Common myeloid progenitor, CD34-positive (primary cell): Measurements from ENCODE around the gene KIF13A.
"Not testable (repeated sequence)": the region's sequence is repeated elsewhere in the genome, so short reads cannot be mapped to it uniquely, and the experiment has no call there.

Source experiments
- CTCF ChIA-PET: fragments of 350-600 bp; sonication (Branson Sonifier 250); formaldehyde crosslinking; loops from one replicate; lab custom pipeline; 2021; ENCODE audit warnings: antibody characterized with exemption; lab: Charles Lee
- POLR2A ChIA-PET: fragments of 350-600 bp; sonication (Branson Sonifier 250); formaldehyde crosslinking; loops from one replicate; lab custom pipeline; 2021; ENCODE audit warnings: antibody characterized with exemption; lab: Charles Lee
- DNase-seq, 3 donors: peaks; one replicate each; pipeline versions ENCODE4 v3.0.0 to v3.0.0-alpha.2; 2013
- H3K27ac ChIP-seq, 2 experiments: 1 replicate in 1 of 2; 2 replicates in 1 of 2; pipeline ENCODE4 v1.7.0; 2013; ENCODE audit warnings: inconsistent platforms in 2 of 2, low read length in 2 of 2, mild to moderate bottlenecking in 2 of 2, low read depth in 1 of 2, moderate library complexity in 1 of 2; ENCODE audit not compliant: severe bottlenecking in 2 of 2, insufficient read depth in 1 of 2, poor library complexity in 1 of 2
- H3K27me3 ChIP-seq, 5 experiments: replicated peaks in 2 of 5; 1 replicate in 3 of 5; 2 replicates in 2 of 5; pipeline versions ENCODE4 v1.6.1 to v1.7.0; 2013; ENCODE audit warnings: low read length in 4 of 5, mild to moderate bottlenecking in 2 of 5, moderate library complexity in 2 of 5, inconsistent platforms in 1 of 5; ENCODE audit not compliant: insufficient read depth in 5 of 5, control insufficient read depth in 4 of 5
- H3K36me3 ChIP-seq, 4 experiments: 1 replicate in 2 of 4; 2 replicates in 2 of 4; pipeline versions ENCODE4 v1.6.1 to v1.7.0; 2013; ENCODE audit warnings: low read length in 3 of 4, control low read depth in 1 of 4, mild to moderate bottlenecking in 1 of 4; ENCODE audit not compliant: control insufficient read depth in 4 of 4, insufficient read depth in 4 of 4
- H3K4me1 ChIP-seq, 4 experiments: 1 replicate in 3 of 4; 2 replicates in 1 of 4; pipeline versions ENCODE4 v1.6.1 to v1.7.1; 2013; ENCODE audit warnings: low read length in 3 of 4, mild to moderate bottlenecking in 3 of 4, control low read depth in 1 of 4, inconsistent platforms in 1 of 4, moderate library complexity in 1 of 4; ENCODE audit not compliant: control insufficient read depth in 4 of 4, insufficient read depth in 4 of 4; ENCODE audit errors: control extremely low read depth in 1 of 4
- H3K4me3 ChIP-seq, 7 experiments: 1 replicate in 4 of 7; 2 replicates in 3 of 7; pipeline versions ENCODE4 v1.5.1 to v1.7.0; 2013; ENCODE audit warnings: mild to moderate bottlenecking in 7 of 7, low read length in 6 of 7, moderate library complexity in 6 of 7, inconsistent platforms in 2 of 7, low read depth in 2 of 7, control low read depth in 1 of 7; ENCODE audit not compliant: insufficient read depth in 4 of 7, control insufficient read depth in 1 of 7; ENCODE audit errors: extremely low read depth in 1 of 7
- H3K9me3 ChIP-seq, 5 experiments: 1 replicate in 4 of 5; 2 replicates in 1 of 5; pipeline versions ENCODE4 v1.6.1 to v1.7.1; 2013; ENCODE audit warnings: low read length in 4 of 5, mild to moderate bottlenecking in 2 of 5, inconsistent platforms in 1 of 5, low read depth in 1 of 5, moderate library complexity in 1 of 5; ENCODE audit not compliant: control insufficient read depth in 4 of 5, insufficient read depth in 2 of 5; ENCODE audit errors: control extremely low read depth in 1 of 5
- WGBS: methylation state at CpG from one replicate; pipeline ENCODE4 v1.1.5; 2013; ENCODE audit not compliant: insufficient coverage; 5-methylcytosine and 5-hydroxymethylcytosine counted together

The KIF13A gene

GRCh38 chr6:17899491-17899890, 87.9 kb downstream of the KIF13A start:
- H3K36me3 ChIP-seq = peaks cover 6 to 34% (median 18%) of the 10 kb centered on the region in 4 experiments
- H3K9me3 ChIP-seq = peaks cover 9 to 49% (median 16%) of the 10 kb centered on the region in 5 experiments
- no peaks in the 10 kb centered on the region for H3K27me3 ChIP-seq
- CTCF ChIA-PET = no interaction called here
- 100% methylated on average over 3 of the region's 4 CpGs for WGBS
- no peaks in the 10 kb centered on the region for H3K4me1 ChIP-seq
- no peak overlapping the region for H3K27ac ChIP-seq
- DNase-seq = no peak
- POLR2A ChIA-PET = no interaction called here
- H3K4me3 ChIP-seq = no peak overlapping the region

GRCh38 chr6:17897681-17898080, 89.8 kb downstream of the KIF13A start:
- WGBS = no CpG with 5 or more reads among the region's 1 CpG
- Histone ChIP-seq H3K36me3 (peaks cover 6 to 44% (median 20%) of the 10 kb centered on the region in 4 experiments), H3K27ac (no peak overlapping the region), H3K4me1 (no peaks in the 10 kb centered on the region), H3K9me3 (peaks cover 9 to 57% (median 20%) of the 10 kb centered on the region in 5 experiments), H3K4me3 (no peak overlapping the region), H3K27me3 (no peaks in the 10 kb centered on the region)
- no peak for DNase-seq
- POLR2A ChIA-PET = no interaction called here
- CTCF ChIA-PET = interaction anchor here (1.4 kb wide), 1 partner anchor 13 kb away, joined by 3 read pairs; no protein-coding TSS in a partner anchor

GRCh38 chr6:17894905-17895304, 92.5 kb downstream of the KIF13A start:
- no peak overlapping the region for H3K4me3 ChIP-seq
- peaks cover 4 to 7% (median 6%) of the 10 kb centered on the region in 4 experiments for H3K4me1 ChIP-seq
- no CpG with 5 or more reads among the region's 1 CpG for WGBS
- ChIA-PET CTCF (interaction anchor here (0.9 kb wide), 1 partner anchor 77 kb away, joined by 3 read pairs; no protein-coding TSS in a partner anchor), POLR2A (no interaction called here)
- no peaks in the 10 kb centered on the region for H3K27me3 ChIP-seq
- peak in 1 of 3 donors; percentile 14 for DNase-seq
- H3K9me3 ChIP-seq = peaks cover 9 to 48% (median 20%) of the 10 kb centered on the region in 5 experiments
- no peak overlapping the region for H3K27ac ChIP-seq
- peaks cover 6 to 48% (median 18%) of the 10 kb centered on the region in 4 experiments for H3K36me3 ChIP-seq

GRCh38 chr6:17894191-17894590, 93.2 kb downstream of the KIF13A start:
- CTCF ChIA-PET = no interaction called here
- WGBS = 100% methylated on average over 1 of the region's 6 CpGs
- H3K36me3 ChIP-seq = peaks cover 6 to 48% (median 18%) of the 10 kb centered on the region in 4 experiments
- no peak overlapping the region for H3K27ac ChIP-seq
- H3K4me3 ChIP-seq = peak overlapping the region in 1 of 7 experiments; percentile 11
- no peak for DNase-seq
- H3K9me3 ChIP-seq = peaks cover 9 to 44% (median 20%) of the 10 kb centered on the region in 5 experiments
- H3K27me3 ChIP-seq = no peaks in the 10 kb centered on the region
- peaks cover 4 to 10% (median 6%) of the 10 kb centered on the region in 4 experiments for H3K4me1 ChIP-seq
- POLR2A ChIA-PET = no interaction called here

GRCh38 chr6:17892097-17892686, 95.2 kb downstream of the KIF13A start:
- DNase-seq = peak in 1 of 3 donors; percentile 15
- Histone ChIP-seq H3K9me3 (peaks cover 4 to 35% (median 19%) of the 10 kb centered on the region in 5 experiments), H3K27ac (no peak overlapping the region), H3K4me3 (no peak overlapping the region), H3K4me1 (peaks cover 4 to 10% (median 6%) of the 10 kb centered on the region in 4 experiments), H3K27me3 (no peaks in the 10 kb centered on the region), H3K36me3 (peaks cover 3 to 39% (median 11%) of the 10 kb centered on the region in 4 experiments)
- CTCF ChIA-PET = interaction anchor here (1.2 kb wide), 1 partner anchor 13 kb away, joined by 4 read pairs; no protein-coding TSS in a partner anchor
- 90% methylated on average over 3 of the region's 3 CpGs for WGBS
- POLR2A ChIA-PET = no interaction called here

- ChIA-PET POLR2A (no interaction called here), CTCF (interaction anchor here (1.0 to 1.4 kb wide), 2 partner anchors 15 to 465 kb away, joined by 3 read pairs; no protein-coding TSS in a partner anchor)
- H3K9me3 ChIP-seq = peaks cover 2 to 16% (median 9%) of the 10 kb centered on the region in 5 experiments
- no peak for DNase-seq
- 0% methylated on average over 1 of the region's 1 CpG for WGBS
- H3K36me3 ChIP-seq = peaks cover 0 to 20% (median 3%) of the 10 kb centered on the region in 4 experiments
- H3K4me1 ChIP-seq = peaks cover 11 to 19% (median 14%) of the 10 kb centered on the region in 4 experiments
- H3K27ac ChIP-seq = no peak overlapping the region
- H3K27me3 ChIP-seq = no peaks in the 10 kb centered on the region
- H3K4me3 ChIP-seq = no peak overlapping the region
Measured at GRCh38 chr6:17890309-17890708, 97.1 kb downstream of the KIF13A start.

- CTCF ChIA-PET = interaction anchor here (1.0 to 1.4 kb wide), 2 partner anchors 16 to 465 kb away, joined by 3 read pairs; no protein-coding TSS in a partner anchor
- DNase-seq, H3K27me3 ChIP-seq, POLR2A ChIA-PET, H3K4me3 ChIP-seq, H3K27ac ChIP-seq: not testable (repeated sequence)
- peaks cover 13 to 23% (median 18%) of the 10 kb centered on the region in 4 experiments for H3K4me1 ChIP-seq
- peaks cover 0 to 10% (median 7%) of the 10 kb centered on the region in 5 experiments for H3K9me3 ChIP-seq
- H3K36me3 ChIP-seq = peaks cover 0 to 17% (median 3%) of the 10 kb centered on the region in 4 experiments
- 94% methylated on average over 3 of the region's 9 CpGs for WGBS
Measured at GRCh38 chr6:17889777-17890176, 97.7 kb downstream of the KIF13A start.
